ENCODE data around the gene BCAM. TPM values are rescaled to one million over a fixed set of nuclear protein-coding genes. Genes with fewer than 3 reads are reported as not detected.

The BCAM gene
- total and polyA plus RNA-seq, 2 of the 4 experiments (the other 2 are of a cell fraction), result 2.3 to 35.7 TPM

- POLR2A ChIA-PET (ENCODE audit: unreplicated experiment), result no interaction called here
- no peak overlapping the region for H4K91ac ChIP-seq (ENCODE audit: insufficient read depth, low read depth, low read length)
- H2BK5ac ChIP-seq (ENCODE audit: low read depth, low read length, poor library complexity, severe bottlenecking), result no peak overlapping the region
- no peak for DNase-seq
- ATAC-seq (ENCODE audit: low read depth), result no peak
- 77% methylated on average over 14 of the region's 22 CpGs; no CpG with 5 or more reads in 1 of the 2 experiments for WGBS, 2 experiments (ENCODE audit: extremely low coverage in 2 of 2, insufficient read length in 1 of 2)
- CTCF ChIA-PET, result interaction anchor here (0.6 to 4.0 kb wide), 3 partner anchors 30 to 76 kb away, joined by 3 to 23 read pairs (median 5); no protein-coding TSS in a partner anchor
- H3K27me3 ChIP-seq (ENCODE audit: control insufficient read depth, insufficient read depth, low read length), result no peaks in the 10 kb centered on the region
- H3K9me1 ChIP-seq (ENCODE audit: insufficient read depth, low read length), result peaks cover 3% of the 10 kb centered on the region
- no peak overlapping the region for H3K27ac ChIP-seq (ENCODE audit: insufficient read depth, low read length)
- H3K18ac ChIP-seq (ENCODE audit: low read depth, low read length), result no peak overlapping the region
- no peak overlapping the region; the same call in 1 of the 2 replicates for H2BK20ac ChIP-seq (ENCODE audit: low read depth, low read length)
- in situ Hi-C loops (cut with MboI; ENCODE audit: low sequenced_read_pairs), result no loop called here
- no peak overlapping the region for H2BK120ac ChIP-seq (ENCODE audit: low read depth, low read length)
- no peaks in the 10 kb centered on the region for H4K20me1 ChIP-seq (ENCODE audit: insufficient read depth, low read length)
- H3K79me1 ChIP-seq (ENCODE audit: low read depth in 1 of 2, low read length in 2 of 2), result peaks cover 0 to 5% of the 10 kb centered on the region in 2 experiments; a peak in 2 of 4 replicates
- H3K23ac ChIP-seq (ENCODE audit: low read depth, low read length), result no peak overlapping the region
- H4K5ac ChIP-seq (ENCODE audit: low read depth, low read length), result no peak overlapping the region
- H4K8ac ChIP-seq (ENCODE audit: low read depth in 2 of 2, low read length in 2 of 2), result no peak overlapping the region
- dilution Hi-C loops (cut with HindIII; ENCODE audit: low sequenced_read_pairs, unreplicated experiment), result no loop called here
- H3K9ac ChIP-seq (ENCODE audit: low read depth, low read length), result no peak overlapping the region
- no TSS peak for BruUV-seq (replicated peaks)
- H3K9me3 ChIP-seq (ENCODE audit: control insufficient read depth, insufficient read depth, low read length), result peaks cover 3% of the 10 kb centered on the region; the same call in 1 of the 2 replicates
- peak overlapping the region; percentile 91 for H2AK5ac ChIP-seq (ENCODE audit: low read depth, low read length)
- H3K14ac ChIP-seq (replicated peaks; ENCODE audit: low read depth, low read length), result no peak overlapping the region; the same call in 1 of the 2 replicates
- peaks cover 3% of the 10 kb centered on the region for H3K4me1 ChIP-seq (ENCODE audit: control insufficient read depth, insufficient read depth, low read length)
- H3K56ac ChIP-seq (ENCODE audit: extremely low read depth, insufficient read depth, low read length), result no peak overlapping the region
- H3K4me3 ChIP-seq (ENCODE audit: insufficient read depth, low read depth, low read length), result no peak overlapping the region
- peak overlapping the region; percentile 9 for H2AK9ac ChIP-seq (replicated peaks; ENCODE audit: low read depth, low read length, poor library complexity)
- H3K4me2 ChIP-seq (ENCODE audit: low read depth, low read length), result no peak overlapping the region
- no peak overlapping the region for H2BK15ac ChIP-seq (ENCODE audit: low read depth, low read length)
- no peak overlapping the region; the same call in 1 of the 2 replicates for H3K4ac ChIP-seq (ENCODE audit: low read depth, low read length)
- peaks cover 7% of the 10 kb centered on the region for H3K36me3 ChIP-seq (ENCODE audit: control insufficient read depth, insufficient read depth, low read length)
- intact Hi-C loops (cut with micrococcal nuclease), result no loop called here
- no peak overlapping the region for H2AFZ ChIP-seq (replicated peaks; ENCODE audit: low read length, poor library complexity)
- TF ChIP-seq FOS (IDR thresholded peaks at IDR 0.05; ENCODE audit: low read depth, low read length) (no peak), RAD21 (IDR thresholded peaks at IDR 0.05; ENCODE audit: low read length) (no peak), CEBPB (IDR thresholded peaks at IDR 0.05; ENCODE audit: low read depth, low read length) (peak; percentile 55; the same call in 1 of the 2 replicates)
These were observed 43.6 kb upstream of the BCAM start for GRCh38 chr19:44765033-44765948.
